Endothelial cell of hepatic sinusoid (primary cell): ENCODE results near the gene IRF2BP1.

ENCODE experiments used
- in situ Hi-C: cut with HindIII; loops from 2 replicates; pipeline ENCODE4 v1.10.0; 2017; ENCODE audit warnings: low sequenced_read_pairs

IRF2BP1 gene

DNA sequence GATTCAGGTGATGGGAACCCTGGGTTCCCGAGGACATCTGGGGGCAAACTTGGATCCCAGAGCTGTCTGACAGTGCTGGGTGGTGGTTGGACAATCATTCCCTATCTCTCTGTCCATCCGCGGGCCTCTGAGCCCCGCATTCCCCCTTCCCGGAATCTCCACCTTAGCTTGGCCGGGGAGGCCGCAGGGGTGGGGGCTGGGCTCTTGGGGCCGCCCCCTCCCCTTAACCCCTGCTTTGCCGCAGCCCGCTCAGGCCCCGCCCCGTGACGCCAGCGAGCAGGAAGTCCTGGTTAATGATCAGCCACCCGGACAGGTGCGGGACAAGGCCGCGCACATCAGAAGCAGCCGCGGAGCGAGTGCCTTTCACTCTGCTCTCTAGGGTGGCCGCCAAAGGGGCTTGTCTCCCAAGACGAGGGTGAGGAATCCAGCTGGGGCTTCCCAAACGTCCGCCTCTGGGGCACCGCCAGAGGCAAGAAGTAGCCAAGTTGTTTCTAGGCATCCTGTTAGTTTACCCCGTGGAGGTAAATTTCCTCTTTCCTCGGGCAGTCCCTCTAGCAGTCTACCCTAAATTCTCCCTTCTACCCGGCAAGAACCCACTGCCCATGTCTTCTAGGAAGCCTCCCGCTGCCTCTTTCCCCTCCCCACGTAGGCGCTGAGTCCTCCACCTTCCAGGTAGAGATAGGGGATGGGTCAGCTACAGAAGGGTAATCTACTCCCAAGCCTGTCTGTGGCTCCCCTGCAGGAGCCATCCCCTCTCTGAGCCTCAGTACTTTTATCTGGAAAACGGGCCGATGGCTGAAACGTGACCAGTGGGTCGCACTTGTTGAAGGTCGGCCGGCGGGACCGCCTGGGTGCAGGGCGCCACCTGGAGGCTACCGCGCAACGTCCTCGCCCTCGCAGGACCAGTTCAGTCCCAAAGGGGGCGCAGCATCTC, 3.0 kb downstream of the IRF2BP1 start:
- in situ Hi-C loops: no loop called here

DNA sequence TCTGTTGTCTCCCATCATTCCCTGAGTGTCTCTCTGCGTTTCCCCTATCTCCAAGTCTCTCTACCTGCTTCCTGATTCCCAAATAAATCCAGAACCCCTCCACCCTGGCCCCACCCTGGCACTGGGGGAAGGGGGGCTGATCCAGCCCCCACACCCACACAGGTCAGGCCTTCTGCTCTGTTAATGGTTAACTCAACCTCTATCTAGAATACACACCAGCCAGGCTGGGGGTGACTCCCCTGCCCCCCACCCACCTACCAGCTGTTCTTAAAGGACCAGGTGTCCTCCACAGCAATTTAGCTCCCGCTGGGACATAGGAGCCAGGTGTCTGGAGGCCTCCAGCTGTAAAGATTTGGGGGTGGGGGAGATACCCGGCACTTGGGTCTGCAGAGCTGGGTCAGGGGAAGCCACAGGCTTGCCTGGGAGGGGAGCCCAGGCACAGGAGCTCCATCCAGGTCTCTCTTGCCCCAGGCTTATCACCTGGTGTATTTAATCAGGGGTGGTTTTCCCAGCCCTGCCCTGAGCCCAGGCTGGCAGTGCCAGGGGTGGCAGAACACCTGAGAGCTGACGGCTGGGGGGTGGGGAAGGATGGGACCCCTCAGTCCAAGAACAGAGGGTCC, 3.9 kb downstream of the IRF2BP1 start:
- in situ Hi-C loops: no loop called here

DNA sequence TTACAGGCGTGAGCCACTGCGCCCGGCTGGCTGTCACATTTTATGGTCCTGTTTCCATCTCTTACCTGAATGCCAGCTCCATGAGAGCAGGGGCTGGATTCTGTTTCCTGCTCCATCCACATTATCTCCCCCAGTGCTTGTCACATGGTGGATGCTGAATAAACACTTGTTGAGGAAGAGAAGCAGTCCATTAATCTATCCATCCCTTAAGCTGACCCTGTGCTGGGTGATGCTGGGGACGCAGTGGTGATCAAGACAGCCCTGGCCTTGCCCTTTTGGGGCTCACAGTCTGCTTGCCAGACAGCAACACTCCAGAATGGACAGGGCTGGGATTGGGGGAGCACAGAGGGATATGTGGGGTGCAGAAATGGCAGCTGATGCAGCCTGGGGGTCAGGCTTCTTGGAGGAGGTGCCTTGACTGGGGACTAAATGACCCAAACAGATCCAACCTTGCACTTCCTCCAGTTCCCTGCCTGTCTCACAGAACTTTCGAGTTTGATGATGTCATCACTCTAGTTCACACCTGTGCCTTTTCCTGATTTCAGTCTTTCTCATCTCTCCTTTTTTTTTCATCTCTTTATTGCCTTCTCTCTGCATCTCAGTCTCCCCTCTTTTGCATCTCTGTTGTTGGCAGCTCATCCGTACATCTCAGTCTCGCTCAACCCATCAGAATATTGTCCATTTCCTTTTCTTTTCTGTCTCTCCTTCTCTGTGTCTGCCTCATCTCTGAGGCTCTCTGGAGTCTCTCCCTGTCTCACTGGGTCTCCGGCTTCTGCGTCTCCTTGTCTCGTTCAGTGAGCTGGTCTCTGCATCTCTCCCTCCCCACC, 4.6 kb downstream of the IRF2BP1 start:
- in situ Hi-C loops: no loop called here

- in situ Hi-C loops: no loop called here
Measured at GRCh38 chr19:45879971-45880370, 6.0 kb downstream of the IRF2BP1 start.

GRCh38 chr19:45879055-45879454, 6.9 kb downstream of the IRF2BP1 start:
- in situ Hi-C loops: no loop called here

GRCh38 chr19:45878043-45878794, 7.7 kb downstream of the IRF2BP1 start:
- in situ Hi-C loops: no loop called here

DNA sequence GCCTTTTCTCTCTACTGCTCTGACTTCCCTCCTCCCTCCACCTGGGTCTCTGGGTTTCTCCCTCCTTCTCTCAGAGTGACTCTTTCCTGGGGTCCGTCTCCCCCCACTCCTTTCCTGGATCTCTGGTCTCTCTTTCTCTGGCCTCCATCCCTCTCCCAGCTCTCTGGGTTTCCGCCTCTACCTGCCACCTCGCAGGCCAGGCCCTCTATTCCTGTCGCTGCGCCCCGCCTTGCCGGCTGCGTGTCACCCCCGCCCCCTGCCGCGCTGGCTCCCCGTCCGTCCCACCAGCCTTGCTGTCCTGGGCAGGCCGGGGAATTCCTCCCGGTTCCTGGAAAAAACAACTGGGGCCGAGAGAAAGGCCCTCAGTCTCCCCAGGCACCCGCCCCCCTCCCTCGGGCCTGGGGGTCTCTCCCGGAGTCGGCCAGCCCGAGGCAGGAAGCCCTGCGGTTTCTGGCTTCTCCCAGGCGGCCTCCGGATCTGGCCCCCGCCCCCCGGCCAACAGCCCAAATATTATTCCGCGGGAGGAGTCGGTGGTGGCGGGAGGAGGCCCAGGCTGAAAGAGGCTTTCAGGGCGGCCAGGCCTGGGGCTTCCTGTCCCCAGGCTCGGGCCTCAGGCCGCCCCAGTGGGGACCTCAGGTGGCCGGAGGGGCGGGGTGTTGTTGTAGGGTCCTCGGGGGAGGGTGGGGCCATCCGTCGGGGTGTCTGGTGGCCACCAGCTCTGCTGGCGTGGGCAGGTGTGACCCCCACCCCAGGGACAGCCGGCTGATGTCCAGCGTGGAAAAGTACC, 9.3 kb downstream of the IRF2BP1 start:
- in situ Hi-C loops: no loop called here

DNA sequence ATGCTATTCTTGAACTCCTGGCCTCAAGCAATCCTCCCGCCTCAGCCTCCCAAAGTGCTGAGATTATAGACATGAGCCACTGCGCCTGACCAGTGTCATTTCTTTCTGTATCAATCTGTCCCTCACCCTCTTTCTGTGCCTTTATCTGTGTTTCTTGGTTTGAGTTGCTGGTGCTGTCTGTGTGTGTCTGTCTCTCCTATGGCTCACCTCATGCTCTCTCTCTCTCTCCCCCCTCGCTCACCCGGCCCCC, 9.9 kb downstream of the IRF2BP1 start:
- in situ Hi-C loops: no loop called here

DNA sequence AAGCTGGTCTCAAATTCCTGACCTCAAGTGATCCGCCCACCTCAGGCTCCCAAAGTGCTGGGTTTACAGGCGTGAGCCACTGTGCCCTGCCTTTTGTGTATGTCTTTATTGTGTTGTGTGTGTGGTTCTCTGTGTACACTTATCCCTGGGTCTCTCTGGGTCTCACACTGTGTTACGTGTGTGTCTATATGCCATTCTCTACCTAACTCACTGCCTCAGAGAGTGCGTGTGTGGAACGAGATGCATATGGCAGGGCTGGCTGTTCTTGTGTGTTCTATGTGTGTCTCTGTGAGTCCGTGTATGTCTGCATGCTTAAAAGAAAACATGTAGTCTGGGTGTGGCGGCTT, 11.3 kb downstream of the IRF2BP1 start:
- in situ Hi-C loops: no loop called here

- in situ Hi-C loops: no loop called here
Measured at GRCh38 chr19:45873219-45873772, 12.6 kb downstream of the IRF2BP1 start.

GRCh38 chr19:45872095-45872919, 13.6 kb downstream of the IRF2BP1 start:
- in situ Hi-C loops: no loop called here

- in situ Hi-C loops: no loop called here
Measured at GRCh38 chr19:45870798-45871197, 15.1 kb downstream of the IRF2BP1 start.

GRCh38 chr19:45867241-45867640, 18.7 kb downstream of the IRF2BP1 start:
- in situ Hi-C loops: loop anchor here (5.0 kb wide), 1 partner anchor 60 kb away; no protein-coding TSS in a partner anchor

- in situ Hi-C loops: loop anchor here (5.0 kb wide), 1 partner anchor 61 kb away; no protein-coding TSS in a partner anchor
Measured at GRCh38 chr19:45866400-45867176, 19.4 kb downstream of the IRF2BP1 start.

- in situ Hi-C loops: loop anchor here (5.0 kb wide), 1 partner anchor 62 kb away; no protein-coding TSS in a partner anchor
Measured at GRCh38 chr19:45865269-45865948, 20.5 kb downstream of the IRF2BP1 start.

DNA sequence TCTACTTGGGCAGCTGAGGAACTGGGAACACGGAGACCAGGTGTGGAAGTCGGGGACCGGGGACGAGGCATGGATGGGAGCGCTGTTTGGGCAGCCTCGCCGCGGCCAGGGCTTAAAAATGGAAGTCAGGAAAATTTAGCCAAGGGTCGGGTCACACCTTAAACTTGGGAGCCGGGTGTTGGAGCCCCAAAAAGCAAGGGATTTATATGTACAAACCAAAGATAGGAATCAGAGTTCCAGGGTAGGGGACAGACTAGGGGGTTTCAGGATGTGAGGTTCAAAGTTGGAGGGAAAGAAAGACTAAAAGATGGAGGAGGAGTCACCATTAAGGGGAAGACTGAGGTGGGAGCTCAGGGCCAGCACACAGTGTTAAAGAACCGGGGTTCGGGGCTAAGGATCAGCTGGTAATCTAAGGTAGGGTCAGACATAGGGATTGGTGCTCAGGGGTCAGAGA, 21.3 kb downstream of the IRF2BP1 start:
- in situ Hi-C loops: loop anchor here (5.0 kb wide), 1 partner anchor 63 kb away; no protein-coding TSS in a partner anchor

GRCh38 chr19:45863840-45864628, 21.9 kb downstream of the IRF2BP1 start, which contains the start of gene FOXA3:
TSS of gene FOXA3 (plus strand) at chr19:45864326. CDS start at chr19:45864457, 131 bp downstream.
- in situ Hi-C loops: no loop called here
